GM21381 (cell line): Measurements from ENCODE around the gene AQP12B.
"Not testable (repeated sequence)": the region's sequence is repeated elsewhere in the genome, so short reads cannot be mapped to it uniquely, and the experiment has no call there.

Experiments
- ATAC-seq: cut with Tn5 transposase; IDR thresholded peaks from one replicate; pipeline ENCODE4 v1.9.1; 2021; ENCODE audit warnings: mild to moderate bottlenecking, moderate library complexity; ENCODE audit not compliant: unreplicated experiment

Gene AQP12B

GRCh38 chr2:240701736-240702639 is 19.3 kb upstream of the AQP12B start:
- no peak for ATAC-seq

GRCh38 chr2:240701091-240701735 is 18.5 kb upstream of the AQP12B start:
- ATAC-seq: no peak

- ATAC-seq: not testable (repeated sequence)
Observed at GRCh38 chr2:240700616-240701015, 17.9 kb upstream of the AQP12B start.

- not testable (repeated sequence) for ATAC-seq
Observed at GRCh38 chr2:240699835-240700234, 17.1 kb upstream of the AQP12B start.

- ATAC-seq: not testable (repeated sequence)
Observed at GRCh38 chr2:240698852-240699561, 16.3 kb upstream of the AQP12B start.

- not testable (repeated sequence) for ATAC-seq
Observed at GRCh38 chr2:240696469-240696868, 13.8 kb upstream of the AQP12B start.

GRCh38 chr2:240695593-240695992 is 12.9 kb upstream of the AQP12B start:
- not testable (repeated sequence) for ATAC-seq

GRCh38 chr2:240694304-240694703 is 11.6 kb upstream of the AQP12B start:
- not testable (repeated sequence) for ATAC-seq

GRCh38 chr2:240692583-240693561 is 10.2 kb upstream of the AQP12B start:
- not testable (repeated sequence) for ATAC-seq

- ATAC-seq: not testable (repeated sequence)
Observed at GRCh38 chr2:240691631-240692420, 9.1 kb upstream of the AQP12B start, which contains the start of gene AQP12A. AQP12A (plus strand) TSS chr2:240691866; CDS start chr2:240691914, 48 bp downstream.

- not testable (repeated sequence) for ATAC-seq
Observed at GRCh38 chr2:240691075-240691427, 8.4 kb upstream of the AQP12B start.

GRCh38 chr2:240690421-240691074 is 7.9 kb upstream of the AQP12B start:
- ATAC-seq: not testable (repeated sequence)

- ATAC-seq: no peak
Observed at GRCh38 chr2:240689975-240690374, 7.3 kb upstream of the AQP12B start.

GRCh38 chr2:240688553-240688919 is 5.9 kb upstream of the AQP12B start:
- no peak for ATAC-seq

- no peak for ATAC-seq
Observed at GRCh38 chr2:240687741-240688552, 5.3 kb upstream of the AQP12B start.

- ATAC-seq: no peak
Observed at GRCh38 chr2:240687045-240687740, 4.5 kb upstream of the AQP12B start.

- ATAC-seq: no peak
Observed at GRCh38 chr2:240686460-240686859, 3.8 kb upstream of the AQP12B start.
